Kidney epithelial cell (primary cell): ENCODE data around the gene CD300LB. TPM values are rescaled to one million over a fixed set of nuclear protein-coding genes. Genes with fewer than 3 reads are reported as not detected.
A peak's percentile ranks its signal among the peaks of the same experiment; 100 is the strongest.
"Not testable (repeated sequence)": the region's sequence is repeated elsewhere in the genome, so short reads cannot be mapped to it uniquely, and the experiment has no call there.

Experiments
- DNase-seq: peaks from one replicate; pipeline ENCODE4 v3.0.0-alpha.2; 2010; ENCODE audit warnings: low read depth
- H3K27me3 ChIP-seq: 2 replicates; pipeline ENCODE4 v1.6.0; 2011; ENCODE audit warnings: low read length; ENCODE audit not compliant: control insufficient read depth, insufficient read depth
- H3K36me3 ChIP-seq: 2 replicates; pipeline ENCODE4 v1.5.1; 2011; ENCODE audit warnings: low read length; ENCODE audit not compliant: control insufficient read depth, insufficient read depth
- H3K4me3 ChIP-seq: 2 replicates; pipeline ENCODE4 v1.5.1; 2011; ENCODE audit warnings: low read depth, mild to moderate bottlenecking, control low read depth, low read length
- total RNA-seq: library from RNA; depleted of rRNA; stranded (reverse); fragments of >200 nt; gene quantifications from 2 replicates; pipeline ENCODE4 v1.2.3, GENCODE V29; 2015
- TF ChIP-seq, protein P1 (sequence below): IDR thresholded peaks from 2 replicates; pipeline ENCODE4 v1.5.1; 2011; ENCODE audit warnings: mild to moderate bottlenecking, moderate library complexity, low read length, control low read depth, inconsistent platforms; ENCODE audit not compliant: insufficient read depth, poor library complexity, severe bottlenecking

CD300LB gene
- total RNA-seq, 1 donor from 2014 or later = not detected

DNA sequence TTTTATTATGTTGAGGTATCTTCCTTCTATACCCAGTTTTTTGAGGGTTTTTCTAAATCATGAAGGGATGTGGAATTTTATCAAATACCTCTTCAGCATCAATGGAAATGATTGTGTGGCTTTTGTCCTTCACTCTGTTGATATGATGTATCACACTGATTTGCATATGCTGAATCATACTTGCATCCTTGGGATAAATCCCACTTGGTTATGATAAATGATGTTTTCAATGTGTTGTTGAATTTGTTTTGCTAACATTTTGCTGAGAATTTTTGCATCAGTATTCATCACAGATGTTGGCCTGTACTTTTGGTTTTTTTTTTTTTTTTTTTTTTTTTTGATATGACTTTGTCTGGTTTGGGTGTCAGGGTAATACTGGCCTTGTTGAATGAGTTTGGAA lies 23.1 kb downstream of the CD300LB start:
- no peaks in the 10 kb centered on the region for H3K27me3 ChIP-seq

DNA sequence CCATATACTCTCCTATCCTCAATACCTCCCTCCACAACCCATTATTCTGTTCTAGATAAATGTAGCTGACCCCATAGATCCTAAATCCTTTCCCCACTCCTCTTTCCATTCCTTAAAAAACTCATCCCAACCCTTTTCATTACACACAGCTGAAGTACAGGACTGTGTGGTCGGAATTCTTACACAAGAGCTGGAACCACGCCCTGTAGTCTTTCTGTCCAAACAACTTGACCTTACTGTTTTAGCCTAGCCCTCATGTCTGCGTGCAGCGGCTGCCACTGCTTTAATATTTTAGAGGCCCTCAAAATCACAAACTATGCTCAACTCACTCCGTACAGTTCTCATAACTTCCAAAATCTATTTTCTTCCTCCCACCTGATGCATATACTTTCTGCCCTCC lies 27.3 kb downstream of the CD300LB start:
- not testable (repeated sequence) for DNase-seq, H3K36me3 ChIP-seq, H3K4me3 ChIP-seq, H3K27me3 ChIP-seq

More for the DNA sequence above, 23.1 kb downstream of the CD300LB start:
- DNase-seq = no peak
- Histone ChIP-seq H3K4me3 (no peak overlapping the region), H3K36me3 (no peaks in the 10 kb centered on the region)
- TF ChIP-seq, protein P1, sequence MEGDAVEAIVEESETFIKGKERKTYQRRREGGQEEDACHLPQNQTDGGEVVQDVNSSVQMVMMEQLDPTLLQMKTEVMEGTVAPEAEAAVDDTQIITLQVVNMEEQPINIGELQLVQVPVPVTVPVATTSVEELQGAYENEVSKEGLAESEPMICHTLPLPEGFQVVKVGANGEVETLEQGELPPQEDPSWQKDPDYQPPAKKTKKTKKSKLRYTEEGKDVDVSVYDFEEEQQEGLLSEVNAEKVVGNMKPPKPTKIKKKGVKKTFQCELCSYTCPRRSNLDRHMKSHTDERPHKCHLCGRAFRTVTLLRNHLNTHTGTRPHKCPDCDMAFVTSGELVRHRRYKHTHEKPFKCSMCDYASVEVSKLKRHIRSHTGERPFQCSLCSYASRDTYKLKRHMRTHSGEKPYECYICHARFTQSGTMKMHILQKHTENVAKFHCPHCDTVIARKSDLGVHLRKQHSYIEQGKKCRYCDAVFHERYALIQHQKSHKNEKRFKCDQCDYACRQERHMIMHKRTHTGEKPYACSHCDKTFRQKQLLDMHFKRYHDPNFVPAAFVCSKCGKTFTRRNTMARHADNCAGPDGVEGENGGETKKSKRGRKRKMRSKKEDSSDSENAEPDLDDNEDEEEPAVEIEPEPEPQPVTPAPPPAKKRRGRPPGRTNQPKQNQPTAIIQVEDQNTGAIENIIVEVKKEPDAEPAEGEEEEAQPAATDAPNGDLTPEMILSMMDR = no peak

DNA sequence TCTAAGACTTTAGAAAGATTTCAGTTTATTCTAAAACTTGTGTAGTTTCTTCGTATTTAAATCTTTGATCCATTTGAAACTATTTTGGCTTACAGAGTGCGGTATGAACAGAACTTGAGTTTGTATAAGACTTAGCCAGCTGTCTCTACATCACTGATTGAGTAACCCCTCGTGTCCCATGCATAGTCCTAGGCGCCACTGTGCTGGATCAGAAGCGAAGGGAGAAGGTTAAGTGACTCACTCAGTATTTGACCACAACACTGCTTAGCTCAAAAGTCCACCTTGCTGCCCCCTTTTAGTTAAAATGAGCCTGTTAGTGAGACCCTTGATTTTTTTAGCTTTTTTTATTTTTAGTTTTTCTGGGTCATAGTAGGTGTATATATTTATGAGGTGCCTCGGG lies 28.4 kb downstream of the CD300LB start:
- no peaks in the 10 kb centered on the region for H3K27me3 ChIP-seq
- TF ChIP-seq, protein P1 = no peak
- H3K4me3 ChIP-seq = no peak overlapping the region
- H3K36me3 ChIP-seq = no peaks in the 10 kb centered on the region
- DNase-seq = no peak

DNA sequence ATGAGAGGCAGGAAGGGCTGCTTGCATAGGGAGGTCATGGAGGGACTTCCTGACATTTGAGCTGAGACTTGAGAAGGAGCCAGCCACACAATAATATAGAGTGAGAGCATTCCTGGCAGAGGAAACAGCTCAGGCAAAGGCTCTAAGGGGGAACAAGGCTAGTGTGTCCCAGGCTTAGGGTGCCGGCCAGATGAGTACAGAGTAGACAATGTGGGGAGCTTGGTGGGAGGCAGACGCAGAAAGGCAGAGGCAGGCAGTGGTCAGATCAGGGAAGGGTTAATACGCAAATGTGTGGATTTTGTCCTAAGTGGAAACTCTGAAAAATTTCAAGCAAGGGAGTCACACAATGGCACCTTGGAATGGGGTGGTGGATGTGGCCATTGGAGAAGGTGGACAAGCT lies 31.3 kb downstream of the CD300LB start:
- Histone ChIP-seq H3K36me3 (no peaks in the 10 kb centered on the region), H3K4me3 (no peak overlapping the region), H3K27me3 (no peaks in the 10 kb centered on the region)
- TF ChIP-seq, protein P1 = no peak
- no peak for DNase-seq

DNA sequence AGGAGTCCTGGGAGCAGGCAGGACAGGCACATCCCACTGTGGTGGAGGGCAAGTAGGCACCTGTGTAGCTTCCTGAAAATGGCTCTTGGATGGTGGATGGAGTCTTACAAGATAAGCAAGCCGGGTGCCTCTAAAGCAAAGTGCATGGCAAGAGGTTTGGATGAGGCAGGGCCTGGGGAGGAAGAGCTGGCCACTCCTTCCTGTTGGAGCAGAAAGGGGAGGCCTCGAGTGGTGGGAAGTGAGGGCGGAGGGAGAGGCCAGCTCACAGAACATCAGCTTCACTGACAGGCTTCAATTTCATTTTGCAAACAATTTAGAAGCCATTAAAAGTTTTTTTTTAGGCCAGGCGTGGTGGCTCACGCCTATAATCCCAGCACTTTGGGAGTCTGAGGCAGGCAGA lies 33.8 kb downstream of the CD300LB start:
- TF ChIP-seq, protein P1 = no peak
- DNase-seq = no peak
- Histone ChIP-seq H3K36me3 (no peaks in the 10 kb centered on the region), H3K27me3 (peaks cover 2% of the 10 kb centered on the region), H3K4me3 (no peak overlapping the region)

DNA sequence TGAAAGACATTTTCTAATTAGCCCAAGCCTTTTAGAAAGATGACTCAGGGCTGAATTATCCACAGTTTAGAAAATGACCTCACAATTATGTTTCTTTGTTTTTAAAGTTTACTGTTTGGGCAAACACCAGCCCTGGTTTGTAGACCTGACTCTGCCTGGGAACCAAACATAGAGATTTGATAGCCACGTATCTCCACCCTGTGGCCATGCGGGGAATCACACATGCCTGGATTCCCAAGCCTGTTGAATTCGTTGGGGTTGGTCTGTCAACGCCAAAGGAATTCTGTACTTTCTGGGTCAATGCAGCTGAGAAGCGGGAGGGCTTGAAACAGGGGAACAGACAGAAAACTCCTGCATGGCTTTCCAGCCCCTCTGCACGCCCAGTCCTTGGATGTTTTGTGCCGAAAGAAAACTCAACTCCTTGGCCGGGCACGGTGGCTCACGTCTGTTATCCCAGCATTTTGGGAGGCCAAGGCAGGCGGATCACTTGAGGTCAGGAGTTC lies 37.9 kb downstream of the CD300LB start:
- no peak for DNase-seq

More for the DNA sequence above, 37.9 kb downstream of the CD300LB start:
- TF ChIP-seq, protein P1 = peak; percentile 93
- Histone ChIP-seq H3K36me3 (no peaks in the 10 kb centered on the region), H3K4me3 (no peak overlapping the region), H3K27me3 (peaks cover 6% of the 10 kb centered on the region)
